HG03460 (cell line): ENCODE results near the gene ABHD17A.
A peak's percentile ranks its signal among the peaks of the same experiment; 100 is the strongest.

Experiments
- ATAC-seq: cut with Tn5 transposase; IDR thresholded peaks from one replicate; pipeline ENCODE4 v1.9.1; 2021; ENCODE audit not compliant: unreplicated experiment

ABHD17A gene

DNA sequence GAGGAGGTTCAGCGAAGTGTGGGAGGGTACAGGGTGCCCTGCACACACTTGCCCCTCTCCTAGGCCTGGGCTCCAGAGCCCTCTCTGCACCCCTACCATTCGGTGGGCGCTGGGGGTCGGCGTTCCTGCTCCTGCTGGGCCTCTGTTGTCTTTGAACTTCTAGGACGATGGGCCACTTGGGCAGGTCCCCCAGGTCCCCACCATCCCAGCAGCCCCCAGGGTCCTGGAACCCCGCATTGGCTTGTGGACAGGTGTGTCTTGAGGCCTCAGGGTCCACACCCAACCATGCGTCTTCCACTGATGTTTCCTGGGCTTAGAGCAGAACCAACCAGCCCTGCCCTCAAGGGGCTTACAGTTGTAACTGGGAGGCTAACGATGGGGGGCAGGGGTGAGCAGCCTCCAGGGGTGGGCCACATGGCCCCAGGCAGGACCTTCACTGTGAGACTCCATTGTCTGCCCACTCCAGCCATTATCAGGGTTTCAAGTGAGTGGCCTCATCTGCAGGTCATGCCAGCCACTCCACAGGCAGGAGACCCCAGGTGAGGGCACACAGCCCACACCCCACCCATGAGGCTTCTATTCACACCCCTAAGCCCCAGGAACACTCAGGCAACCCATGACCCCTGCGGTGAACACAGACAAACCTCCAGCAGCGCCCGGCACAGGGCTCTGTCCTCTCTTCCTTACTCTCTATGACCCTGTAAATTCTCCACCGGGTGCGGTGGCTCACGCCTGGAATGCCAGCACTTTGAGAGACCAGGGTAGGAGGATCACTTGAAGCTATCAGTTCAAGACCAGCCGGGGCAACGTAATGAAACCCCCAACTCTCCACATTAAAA lies 19.9 kb downstream of the ABHD17A start:
- no peak for ATAC-seq

DNA sequence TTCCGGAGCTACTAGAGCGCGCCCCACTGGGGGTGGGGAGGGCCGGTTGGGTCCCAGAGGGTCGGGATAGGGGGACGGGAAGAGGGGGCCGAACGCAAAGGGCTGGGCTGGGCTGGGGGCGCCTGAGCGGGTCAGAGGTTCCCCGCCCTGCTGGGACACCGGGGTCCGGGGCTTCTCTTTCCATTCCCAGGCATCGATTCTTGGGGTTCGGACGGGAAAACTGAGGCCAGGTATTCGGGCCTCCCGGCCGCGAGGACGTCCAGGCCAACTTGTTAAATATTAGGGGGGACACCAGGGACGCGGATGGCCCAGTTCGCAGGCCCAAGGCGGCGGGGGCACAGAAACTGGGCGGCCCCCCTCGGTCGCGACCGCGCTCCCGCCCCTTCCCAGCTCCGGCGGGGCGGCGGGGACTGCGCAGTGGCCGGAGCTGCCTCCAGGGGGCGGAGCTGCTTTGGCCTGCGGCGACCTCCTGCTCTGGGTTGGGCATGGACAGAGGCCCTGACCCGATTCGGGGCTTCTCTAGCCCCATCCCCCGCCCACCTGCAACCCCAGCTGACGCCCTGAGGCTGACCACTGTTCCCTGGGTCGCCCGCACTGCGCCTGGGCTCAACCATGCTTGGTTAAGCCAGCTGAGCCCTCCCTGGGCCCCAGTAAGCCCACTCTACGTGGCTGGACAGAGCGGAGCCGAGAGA lies 20.7 kb downstream of the ABHD17A start:
- ATAC-seq: peak; percentile 31

DNA sequence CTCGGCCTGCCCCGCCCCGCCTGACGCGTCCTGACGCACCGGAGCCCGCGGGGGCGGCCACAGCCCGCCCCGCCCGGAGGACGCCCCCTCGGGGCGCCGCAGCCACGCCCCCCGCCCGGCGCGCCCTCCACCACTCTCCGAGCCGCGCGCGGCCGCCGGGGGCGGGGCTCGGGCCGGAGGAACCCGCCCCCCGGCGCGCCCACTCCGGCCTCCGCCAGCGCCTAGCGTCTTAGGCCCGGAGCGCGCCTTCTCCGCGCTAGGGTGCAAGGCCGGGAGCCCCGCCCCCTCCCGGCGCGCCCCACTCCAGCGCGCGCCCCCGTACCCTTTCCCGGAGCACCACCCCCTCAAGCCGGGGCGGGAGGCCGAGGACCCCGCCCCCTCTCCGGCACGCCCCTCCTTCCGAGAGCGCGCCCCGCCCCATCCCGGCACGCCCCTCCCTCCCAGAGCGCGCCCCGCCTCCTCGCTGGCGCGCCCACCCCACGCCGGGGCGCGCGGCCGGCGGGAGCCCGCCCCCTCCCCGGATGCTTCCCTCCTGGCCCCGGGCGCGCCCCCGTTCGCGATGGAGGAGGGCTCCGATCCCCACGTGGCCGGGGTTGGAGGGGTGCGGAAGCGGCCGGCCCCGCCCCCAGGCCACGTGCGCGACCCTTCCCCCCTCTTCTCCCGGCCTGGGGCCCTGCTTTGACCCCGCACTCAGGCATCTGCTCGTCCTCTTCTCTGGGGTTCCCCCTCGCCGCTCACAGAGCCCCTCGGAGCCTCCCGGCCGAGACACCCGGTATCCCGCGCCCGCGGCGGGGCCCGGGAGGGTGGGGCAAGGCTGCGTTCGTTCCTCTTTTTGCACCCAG lies 21.4 kb downstream of the ABHD17A start:
- peak; percentile 42 for ATAC-seq

DNA sequence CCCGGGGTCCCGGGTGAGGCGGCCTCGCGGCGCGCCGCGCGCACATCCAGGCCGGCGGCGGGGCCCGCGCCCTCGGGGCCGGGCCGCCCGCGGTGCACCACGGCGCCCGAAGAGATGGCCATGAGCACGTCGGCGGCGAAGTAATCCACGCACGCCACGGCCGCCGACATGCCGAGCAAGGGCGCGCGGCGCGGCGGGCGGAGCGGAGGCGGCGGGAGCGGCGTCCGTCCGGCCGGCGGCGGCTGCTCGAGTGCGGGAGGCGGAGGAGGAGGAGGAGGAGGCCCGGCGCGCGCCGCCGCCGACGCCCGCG lies 22.0 kb downstream of the ABHD17A start, which contains the start of gene KLF16:
KLF16 (minus strand) TSS at position 252 of the 310 bp plus-strand sequence; CDS start at position 170, 82 bp downstream.
- ATAC-seq: no peak

DNA sequence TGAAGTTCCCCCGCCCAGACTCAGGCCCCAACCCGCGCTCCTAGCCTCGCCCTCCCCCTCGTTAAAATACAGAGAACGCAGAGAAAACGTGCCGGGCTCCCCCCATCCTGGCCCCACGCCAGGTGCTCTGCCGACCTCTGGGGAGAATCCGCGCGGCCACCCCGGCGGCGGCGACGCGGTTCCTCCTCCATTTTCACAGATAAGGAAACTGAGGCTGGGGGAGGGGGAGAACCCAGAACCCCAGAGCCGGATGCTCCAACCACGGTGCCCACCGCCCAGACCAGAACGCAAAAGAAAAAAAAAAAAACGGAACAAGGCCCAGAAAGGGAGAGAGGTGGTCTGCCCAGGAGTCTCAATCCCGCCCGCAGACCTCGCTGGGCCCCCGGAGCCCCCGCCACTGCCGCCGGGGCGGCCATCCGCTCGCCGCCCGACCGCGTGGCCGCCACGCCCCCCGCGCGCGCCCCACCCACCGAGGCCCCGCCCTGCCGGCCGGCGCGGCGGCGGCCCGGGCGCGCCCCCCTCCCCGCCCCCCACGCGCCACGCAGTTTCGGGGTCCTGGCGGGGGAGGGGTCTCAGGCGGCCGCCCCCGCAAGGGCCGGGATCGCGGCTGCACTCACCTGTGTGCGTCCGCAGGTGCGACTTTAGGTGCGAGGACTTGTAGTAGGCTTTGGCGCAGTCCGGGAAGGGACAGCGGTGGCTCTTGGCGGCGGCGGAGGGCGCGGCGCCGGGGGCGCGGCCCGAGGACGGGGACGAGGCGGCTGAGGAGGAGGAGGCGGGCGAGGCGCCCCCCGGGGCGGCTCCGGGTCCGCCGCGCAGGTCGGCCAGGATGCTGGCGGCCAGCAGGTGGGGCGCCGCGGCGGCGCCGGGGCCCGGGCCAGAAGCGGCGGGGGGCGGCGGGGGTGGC lies 22.6 kb downstream of the ABHD17A start:
- ATAC-seq: no peak

DNA sequence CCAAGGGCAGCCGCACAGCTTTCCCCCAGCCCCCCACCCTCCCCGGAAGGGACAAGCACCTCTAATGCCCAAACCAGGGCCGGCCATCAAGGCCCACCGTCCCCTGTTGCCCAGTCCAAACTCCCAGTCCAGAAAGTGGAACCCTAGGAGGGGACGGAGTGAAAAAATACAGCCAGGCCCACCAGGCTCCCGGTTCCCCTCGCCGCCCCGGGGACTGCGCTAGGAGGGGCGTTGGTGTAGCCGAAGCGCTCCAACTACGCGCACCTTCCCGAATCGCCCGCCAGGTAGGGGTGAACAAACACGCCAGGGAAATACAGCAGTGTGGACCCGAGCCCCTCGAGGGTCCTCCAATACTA lies 23.2 kb downstream of the ABHD17A start:
- no peak for ATAC-seq

DNA sequence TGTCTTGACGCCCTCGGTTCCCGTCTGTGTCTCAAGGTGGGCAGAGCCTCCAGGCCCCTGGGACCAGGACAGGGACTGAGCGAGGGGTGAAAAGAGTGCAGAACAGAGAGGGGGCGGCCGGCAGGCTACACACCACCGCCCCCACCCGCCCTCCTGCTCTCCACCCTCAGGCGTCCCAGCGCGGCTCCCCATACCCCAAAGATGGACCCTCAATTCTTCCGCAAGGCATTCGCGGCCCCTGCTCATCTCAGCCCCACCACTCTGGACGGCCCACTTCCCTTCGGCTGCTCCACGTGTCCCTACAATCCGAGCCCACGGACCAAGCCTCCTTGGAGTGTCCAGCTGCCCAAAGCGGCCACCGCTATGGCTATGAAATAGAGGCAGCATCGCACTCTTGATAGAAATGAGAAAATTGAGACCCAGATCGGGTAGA lies 23.7 kb downstream of the ABHD17A start:
- no peak for ATAC-seq

DNA sequence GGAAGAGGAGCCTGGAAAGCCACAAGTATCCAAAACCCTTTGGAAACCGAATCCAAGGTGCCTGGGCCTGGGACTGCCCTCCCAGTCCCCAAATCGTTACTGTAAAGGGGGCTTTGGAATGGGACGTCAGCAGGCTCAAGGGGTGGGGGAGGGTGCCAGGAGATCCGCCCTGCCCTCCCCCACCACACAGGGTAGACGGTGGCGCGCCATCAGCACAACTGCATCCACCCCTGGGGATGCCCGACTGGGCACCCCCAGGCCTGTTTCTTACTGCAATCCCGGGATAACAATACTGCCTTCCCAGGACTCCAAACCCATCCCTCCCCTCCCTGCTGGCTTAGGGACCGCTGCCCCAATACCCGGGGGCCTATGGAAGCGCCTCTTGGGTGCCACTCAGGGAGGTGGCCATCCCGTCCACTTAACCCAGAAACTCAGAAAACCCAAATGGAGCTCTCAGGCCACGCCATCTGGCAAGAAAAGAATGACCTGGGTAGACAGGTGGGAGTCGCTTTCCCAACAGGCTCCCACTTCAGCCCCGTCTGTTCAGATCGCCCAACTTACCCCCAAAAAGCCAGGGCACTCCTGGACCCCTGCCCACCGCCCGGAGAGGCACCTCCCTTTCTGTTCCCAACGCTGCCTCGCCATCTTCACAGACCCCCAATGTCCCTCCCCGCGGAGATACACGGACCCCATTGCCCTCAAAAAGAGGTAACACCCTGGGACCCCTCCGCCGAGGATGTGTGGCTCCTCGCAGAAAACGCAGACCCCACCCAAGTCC lies 24.3 kb downstream of the ABHD17A start:
- no peak for ATAC-seq

DNA sequence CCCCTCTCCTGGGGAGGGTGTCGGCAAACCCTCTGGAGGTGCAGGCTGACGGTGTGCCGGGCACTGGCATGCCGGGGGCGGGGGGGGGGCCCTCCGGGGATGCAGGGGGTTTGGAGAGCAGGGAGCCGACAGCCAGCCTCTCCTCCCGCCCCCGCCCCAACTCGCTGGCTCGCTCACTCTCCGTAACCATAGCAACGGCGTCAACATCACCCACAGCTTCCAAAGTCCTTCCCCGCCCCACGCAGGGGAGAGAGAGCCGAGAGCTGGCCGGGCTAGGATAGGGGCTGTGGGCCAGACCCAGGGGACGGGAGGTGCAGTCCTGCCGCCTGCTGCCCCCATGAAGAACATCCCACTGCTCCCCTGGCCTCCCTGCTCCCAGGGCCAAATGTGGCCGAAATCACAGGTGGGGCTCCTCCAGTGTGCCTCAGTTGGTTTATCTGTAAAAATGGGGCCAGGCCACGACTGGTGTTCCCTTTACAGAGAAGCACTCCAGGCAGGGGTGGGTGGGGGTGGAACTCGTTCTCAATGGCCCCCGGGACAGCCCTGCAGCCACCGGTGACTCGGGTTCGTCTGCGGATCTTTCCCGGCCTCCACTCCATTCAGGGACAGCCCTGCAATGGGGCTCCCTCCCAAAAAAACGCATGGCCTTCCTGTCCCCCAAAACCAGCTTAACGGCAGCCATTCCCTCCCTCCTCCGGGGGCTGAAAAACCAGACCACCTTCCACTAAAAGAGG lies 25.1 kb downstream of the ABHD17A start:
- ATAC-seq: no peak

DNA sequence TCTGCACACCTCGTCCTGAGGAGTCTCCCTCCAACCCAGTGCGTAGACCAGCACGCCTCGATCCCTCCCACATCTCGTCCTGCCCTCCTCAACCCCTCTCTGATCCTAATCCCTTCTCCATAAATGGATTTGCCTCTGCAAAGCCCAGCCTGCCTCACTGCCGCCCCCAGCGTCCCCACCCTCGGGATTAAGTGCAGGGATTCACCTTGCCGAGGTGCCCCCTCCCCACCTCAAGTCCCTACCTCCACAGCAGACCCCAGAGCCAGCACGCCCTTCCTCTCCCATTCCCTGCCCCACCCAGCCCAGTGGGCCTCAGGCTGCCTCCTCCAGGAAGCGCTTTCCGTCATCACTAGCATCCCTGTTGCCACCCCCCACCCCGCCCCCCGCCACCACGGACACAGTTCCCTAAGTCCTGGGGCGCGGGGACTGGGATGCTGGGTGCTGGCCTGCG lies 25.9 kb downstream of the ABHD17A start:
- ATAC-seq: no peak

DNA sequence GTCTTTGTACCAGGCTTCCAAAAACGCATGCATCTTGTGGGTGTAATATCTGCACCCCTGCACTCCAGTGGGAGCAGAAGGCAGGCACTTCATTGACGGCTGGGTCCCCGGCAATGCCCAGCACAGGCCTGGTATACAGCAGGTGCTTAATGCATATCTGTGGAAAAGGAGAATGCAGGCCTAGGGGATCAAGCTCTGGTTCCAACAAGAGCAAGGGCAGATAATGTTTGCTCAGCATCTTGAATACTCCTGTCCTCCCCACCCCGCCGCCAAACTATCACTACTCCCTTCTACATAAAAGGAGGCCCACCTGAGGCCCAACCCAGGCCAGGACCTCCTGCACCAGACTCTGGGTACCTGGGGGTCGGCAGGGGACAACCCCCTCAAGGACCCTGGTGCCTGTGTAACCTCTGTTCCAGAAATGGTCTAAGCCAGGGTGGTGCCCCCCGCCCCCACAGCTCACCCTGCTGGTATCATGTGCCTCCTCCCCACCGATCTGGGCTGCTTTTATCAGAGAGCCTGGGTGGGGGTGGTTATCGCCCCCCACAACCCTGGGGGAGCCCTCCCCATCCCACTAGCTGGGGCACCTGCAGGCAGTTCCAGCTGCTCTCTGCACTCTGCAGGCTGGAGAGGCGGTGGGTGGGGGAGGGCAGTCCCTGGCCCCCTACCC lies 26.7 kb downstream of the ABHD17A start:
- no peak for ATAC-seq

DNA sequence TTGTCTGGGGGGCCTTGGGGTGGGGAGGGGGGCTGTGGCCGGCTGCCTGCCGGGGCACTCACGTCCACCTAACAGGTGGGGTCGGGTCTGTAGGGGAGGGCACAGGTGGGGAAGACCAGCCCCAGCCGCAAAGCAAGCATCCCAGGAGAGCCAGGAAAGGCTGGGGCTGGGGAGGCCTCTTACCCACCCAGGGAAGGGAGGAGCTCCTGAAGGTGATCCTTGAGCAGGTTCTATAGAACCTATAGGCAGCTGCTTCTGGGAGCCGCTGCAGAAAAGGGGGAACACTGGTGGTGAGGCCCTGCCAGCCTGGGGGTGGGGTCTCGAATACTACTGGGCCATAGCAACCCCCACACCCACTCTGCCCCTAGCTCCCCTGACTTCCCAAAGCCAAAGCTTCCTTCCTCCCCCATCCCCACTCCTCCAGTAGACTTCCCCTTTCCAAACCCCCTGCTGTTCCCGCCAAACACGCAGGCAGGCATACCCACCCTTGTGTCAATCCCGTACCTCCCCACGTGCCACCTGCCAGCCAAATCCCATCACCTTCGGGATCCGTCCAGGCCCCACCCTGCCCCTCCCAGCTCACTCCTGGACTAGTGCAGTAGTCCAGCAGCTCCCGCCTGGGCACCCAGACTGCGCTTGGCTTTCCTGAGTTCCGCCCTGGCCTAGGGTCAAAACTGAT lies 27.5 kb downstream of the ABHD17A start:
- no peak for ATAC-seq

DNA sequence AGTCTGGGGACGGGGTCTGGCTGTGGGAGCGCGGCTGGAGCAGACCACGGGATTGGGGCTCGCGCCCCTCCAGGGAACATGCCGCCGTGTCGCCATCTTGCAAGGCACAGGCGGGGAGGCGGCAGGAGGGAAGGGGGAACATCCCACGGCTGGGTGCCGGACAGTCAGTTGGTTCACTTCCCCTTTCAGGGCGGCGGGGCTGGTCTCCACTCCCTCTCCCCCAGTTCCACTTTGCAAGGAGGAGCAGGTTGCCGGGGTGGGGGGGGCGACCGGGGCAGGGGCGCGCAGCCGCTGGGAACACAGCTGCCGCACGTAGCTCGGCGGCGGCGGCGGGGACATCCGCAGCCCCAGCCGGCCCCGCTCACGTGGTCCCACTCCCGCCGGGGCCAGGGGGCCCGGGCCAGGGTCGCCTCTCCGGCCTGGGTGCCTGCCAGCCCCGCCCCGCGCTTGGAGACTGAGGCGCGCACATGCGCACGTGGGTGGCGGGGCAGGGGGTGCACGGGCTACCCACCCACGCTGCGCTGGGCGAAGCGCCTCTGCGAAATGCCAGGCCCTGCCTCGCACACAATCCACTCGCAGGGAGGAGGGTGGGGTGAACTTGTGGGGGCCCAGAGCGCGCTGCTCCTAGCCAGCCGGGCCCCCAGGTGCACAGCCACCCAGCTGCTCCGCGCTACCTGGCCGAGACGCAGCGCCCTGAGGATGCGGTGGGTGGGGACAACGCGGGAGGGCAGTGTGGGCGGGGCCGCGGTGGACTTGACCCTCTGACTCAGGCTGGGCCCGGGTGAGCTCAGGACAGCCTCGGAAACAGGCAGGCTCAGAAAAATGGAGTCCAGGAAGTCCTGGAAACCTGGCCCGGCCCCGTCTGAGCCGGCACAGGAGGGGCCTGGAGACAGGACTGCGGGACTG lies 28.3 kb downstream of the ABHD17A start:
- no peak for ATAC-seq

DNA sequence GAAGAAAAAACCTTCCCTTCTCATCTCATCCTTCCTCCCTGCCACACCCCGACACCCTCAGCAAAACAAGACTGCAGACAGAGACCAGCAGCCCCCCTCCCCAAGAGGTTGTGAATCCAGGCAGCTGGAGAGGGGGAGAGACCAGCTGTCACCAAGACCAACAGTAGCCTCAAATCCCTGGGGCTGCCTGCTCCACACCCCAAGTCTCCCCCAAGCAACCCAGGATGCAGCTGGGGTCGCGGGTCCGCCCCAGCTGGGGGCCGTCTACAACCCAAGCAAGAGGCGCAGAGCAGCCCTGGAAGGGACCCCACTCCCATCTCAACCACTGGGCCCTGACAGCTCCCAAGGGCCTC lies 29.0 kb downstream of the ABHD17A start:
- ATAC-seq: no peak

DNA sequence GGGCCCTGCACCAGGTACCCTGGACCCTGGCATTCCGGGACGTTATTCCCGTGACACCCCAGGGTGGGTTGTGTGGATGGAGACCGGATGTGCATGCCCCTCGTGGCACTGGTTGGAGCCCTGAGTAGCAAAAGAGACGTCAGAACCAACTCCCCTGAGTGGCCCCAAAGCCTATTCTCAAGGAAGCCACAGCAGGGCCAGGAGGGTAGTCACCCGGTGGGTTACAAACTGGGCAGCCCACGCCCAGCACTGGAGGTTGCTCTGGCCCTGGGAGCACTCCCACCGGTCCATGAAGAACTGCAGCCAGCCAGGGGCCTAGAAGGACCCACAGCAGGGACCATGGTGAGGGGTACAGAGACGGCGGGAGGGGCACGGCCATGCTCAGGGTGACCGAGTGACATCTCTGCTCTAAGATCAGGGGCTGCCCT lies 29.5 kb downstream of the ABHD17A start:
- peak; percentile 10 for ATAC-seq

DNA sequence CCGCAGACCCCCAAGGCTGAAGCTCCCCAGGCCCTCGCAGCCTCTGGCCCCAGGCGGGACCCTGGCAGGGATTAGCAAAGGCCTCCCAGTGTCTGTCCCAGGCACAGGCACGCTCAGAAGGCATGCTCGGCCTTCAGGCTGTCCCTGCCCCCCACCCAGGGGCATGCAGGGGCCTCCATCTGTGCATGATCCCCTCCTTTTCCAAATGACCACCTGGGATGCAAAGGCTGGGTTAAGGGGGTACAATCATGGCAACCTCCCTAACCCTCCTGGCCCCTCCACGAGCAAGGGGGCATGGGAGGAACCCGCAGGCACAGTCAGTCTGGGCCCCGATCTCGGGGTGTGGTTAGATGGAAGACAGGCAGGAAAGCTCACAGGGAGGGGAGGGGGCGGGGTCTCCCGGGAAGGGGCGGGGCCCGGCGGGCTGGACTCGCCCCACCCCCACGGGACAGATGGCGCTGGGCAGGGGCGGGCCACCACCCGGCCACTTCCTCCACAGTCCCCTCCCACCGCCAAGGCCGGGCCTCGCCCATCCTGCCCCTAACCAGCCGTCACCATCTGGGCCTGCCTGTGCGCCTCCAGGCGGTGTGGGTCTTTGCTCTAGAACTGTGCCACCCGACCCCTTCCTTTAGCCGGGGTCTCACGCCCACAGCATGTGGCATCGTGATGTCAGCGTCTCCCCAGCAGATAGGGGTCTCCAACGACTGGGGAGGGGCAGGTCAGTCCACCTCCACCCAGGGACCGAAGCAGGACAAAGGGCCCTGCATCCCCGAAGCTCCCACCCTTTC lies 30.1 kb downstream of the ABHD17A start:
- ATAC-seq: peak; percentile 42
